Measurements from ENCODE around the gene CACNA1A.
A peak's percentile ranks its signal among the peaks of the same experiment; 100 is the strongest.
"Not testable (repeated sequence)": the region's sequence is repeated elsewhere in the genome, so short reads cannot be mapped to it uniquely, and the experiment has no call there.

CACNA1A gene

DNA sequence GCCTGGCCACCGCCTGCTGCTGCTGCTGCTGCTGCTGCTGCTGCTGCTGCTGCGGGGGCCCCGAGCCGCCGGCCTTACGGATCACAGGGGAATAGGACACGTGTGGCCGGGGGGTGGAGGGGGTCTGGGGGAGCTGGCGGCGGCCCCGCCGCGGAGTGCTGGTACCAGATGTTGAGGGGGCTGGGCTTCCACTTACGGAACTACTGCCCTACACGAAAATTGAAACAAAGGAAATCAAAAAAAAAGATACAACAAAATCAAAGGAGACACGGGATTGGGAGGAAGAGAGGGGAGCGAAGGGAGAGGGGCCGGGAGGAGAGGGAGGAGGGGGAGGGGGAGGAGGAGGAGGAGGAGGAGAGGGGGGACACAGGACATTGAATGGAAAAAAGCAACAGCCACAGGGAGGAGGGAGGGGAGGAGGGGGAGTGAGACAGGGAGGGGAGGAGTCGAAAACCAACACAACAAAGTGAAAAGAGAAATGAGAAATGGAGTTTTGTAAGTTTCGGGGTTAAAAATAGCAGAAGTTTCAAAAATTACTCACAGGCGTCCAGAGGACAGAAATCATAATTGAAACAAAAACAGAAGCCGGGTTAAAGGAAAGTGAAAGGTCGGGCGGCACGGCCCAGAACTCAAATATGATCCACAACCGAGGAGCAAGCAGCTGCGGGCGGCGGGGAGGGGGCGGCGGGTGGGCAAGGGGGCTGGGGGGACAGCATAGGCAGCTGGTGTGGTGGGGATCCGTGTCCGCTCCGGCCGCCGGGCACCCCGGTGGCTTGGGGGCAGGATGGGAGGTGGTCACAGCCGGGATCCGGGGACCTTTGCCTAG, 298.2 kb downstream of the CACNA1A start:
- peak in 2 of 3 donors; percentile 18 to 50 for DNase-seq (ENCODE audit: low read depth in 3 of 3, low spot score in 1 of 3)

GRCh38 chr19:13207237-13207845, 298.9 kb downstream of the CACNA1A start:
- DNase-seq (ENCODE audit: low read depth in 3 of 3, low spot score in 1 of 3), result no peak

DNA sequence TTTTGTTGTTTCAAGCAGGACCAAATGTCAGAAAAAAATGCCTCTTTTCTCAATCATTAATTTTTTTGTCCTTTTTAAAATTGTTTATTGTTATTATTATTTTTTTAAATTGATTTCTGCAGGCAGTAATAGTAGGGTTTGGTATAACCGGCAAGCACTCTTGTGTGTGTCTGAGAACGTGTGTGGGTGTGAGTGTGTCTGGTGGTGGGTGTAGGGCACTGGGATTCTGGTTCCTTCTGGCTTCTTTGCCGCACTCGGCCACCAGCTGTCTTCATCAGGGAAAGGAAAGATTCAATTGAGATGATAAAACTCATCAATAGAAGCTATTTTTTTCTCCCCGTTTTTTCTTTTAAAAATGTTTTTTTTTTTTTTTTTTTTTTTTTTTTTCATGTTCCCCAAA, 299.7 kb downstream of the CACNA1A start:
- no peak for DNase-seq (ENCODE audit: low read depth in 3 of 3, low spot score in 1 of 3)

DNA sequence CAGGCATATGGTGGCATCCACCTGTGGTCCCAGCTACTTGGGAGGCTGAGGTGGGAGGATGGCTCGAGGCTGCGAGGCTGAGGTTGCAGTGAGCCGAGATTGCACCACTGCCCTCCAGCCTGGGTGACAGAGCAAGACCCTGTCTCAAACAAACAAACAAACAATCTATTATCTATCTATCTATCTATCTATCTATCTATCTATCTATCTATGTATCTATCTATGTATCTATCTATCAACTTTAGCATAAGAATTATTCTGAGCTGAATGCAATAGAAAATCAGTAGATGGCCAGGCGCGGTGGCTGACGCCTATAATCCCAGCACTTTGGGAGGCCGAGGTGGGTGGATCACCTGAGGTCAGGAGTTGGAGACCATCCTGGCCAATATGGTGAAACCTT, 304.2 kb downstream of the CACNA1A start:
- not testable (repeated sequence) for DNase-seq (ENCODE audit: low read depth in 3 of 3, low spot score in 1 of 3)

- DNase-seq (ENCODE audit: low read depth in 3 of 3, low spot score in 1 of 3), result no peak
Observed at GRCh38 chr19:13198634-13199033, 307.6 kb downstream of the CACNA1A start.

GRCh38 chr19:13195678-13196077, 310.6 kb downstream of the CACNA1A start:
- peak in 1 of 3 donors; percentile 38 for DNase-seq (ENCODE audit: low read depth in 3 of 3, low spot score in 1 of 3)

DNA sequence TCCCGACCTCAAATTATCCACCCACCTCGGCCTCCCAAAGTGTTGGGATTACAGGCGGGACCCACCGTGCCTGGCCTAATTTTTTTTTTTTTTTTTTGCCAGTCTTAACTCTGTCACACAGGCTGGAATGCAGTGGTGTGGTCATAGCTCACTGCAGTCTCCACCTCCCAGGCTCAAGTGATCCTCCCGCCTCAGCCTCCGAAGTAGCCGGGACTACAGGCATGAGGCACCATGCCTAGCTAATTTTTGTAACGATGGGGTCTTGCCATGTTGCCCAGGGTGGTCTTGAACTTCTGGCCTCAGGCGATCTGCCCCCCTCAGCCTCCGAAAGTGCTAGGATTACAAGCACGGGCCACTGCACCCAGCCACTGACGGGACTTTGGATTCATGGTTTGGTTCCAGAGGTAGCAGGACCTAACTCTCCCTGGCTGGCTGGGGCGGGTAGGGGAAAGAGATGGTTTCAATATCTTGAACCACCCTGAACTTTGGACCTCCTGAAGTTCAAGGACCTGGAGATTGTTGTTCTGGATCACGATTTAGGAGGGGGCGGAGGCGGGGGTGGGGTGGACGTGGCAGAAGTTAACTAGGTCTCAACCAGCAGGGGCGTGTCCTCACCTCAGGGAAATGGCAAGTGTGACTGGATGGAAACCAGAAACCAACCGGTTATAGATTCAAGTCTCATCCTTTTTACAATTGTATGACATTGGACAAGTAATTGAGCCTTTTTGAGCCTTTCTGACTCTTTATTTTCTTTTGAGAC, 315.3 kb downstream of the CACNA1A start:
- DNase-seq (ENCODE audit: low read depth in 3 of 3, low spot score in 1 of 3), result no peak

GRCh38 chr19:13189600-13189999, 316.7 kb downstream of the CACNA1A start:
- DNase-seq (ENCODE audit: low read depth in 3 of 3, low spot score in 1 of 3), result no peak

GRCh38 chr19:13187419-13187818, 318.9 kb downstream of the CACNA1A start:
- DNase-seq (ENCODE audit: low read depth in 3 of 3, low spot score in 1 of 3), result no peak

DNA sequence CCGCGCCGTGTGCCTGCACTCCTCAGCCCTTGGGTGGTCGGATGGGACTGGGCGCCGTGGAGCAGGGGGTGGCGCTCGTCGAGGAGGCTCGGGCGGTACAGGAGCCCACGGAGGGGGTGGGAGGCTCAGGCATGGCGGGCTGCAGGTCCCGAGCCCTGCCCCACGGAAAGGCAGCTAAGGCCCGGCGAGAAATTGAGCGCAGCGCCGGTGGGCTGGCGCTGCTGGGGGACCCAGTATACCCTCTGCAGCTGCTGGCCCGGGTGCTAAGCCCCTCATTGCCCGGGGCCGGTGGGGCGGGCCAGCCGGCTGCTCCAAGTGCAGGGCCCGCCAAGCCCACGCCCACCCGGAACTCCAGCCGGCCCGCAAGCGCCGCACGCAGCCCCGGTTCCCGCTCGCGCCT, 319.6 kb downstream of the CACNA1A start:
- DNase-seq (ENCODE audit: low read depth in 3 of 3, low spot score in 1 of 3), result not testable (repeated sequence)

DNA sequence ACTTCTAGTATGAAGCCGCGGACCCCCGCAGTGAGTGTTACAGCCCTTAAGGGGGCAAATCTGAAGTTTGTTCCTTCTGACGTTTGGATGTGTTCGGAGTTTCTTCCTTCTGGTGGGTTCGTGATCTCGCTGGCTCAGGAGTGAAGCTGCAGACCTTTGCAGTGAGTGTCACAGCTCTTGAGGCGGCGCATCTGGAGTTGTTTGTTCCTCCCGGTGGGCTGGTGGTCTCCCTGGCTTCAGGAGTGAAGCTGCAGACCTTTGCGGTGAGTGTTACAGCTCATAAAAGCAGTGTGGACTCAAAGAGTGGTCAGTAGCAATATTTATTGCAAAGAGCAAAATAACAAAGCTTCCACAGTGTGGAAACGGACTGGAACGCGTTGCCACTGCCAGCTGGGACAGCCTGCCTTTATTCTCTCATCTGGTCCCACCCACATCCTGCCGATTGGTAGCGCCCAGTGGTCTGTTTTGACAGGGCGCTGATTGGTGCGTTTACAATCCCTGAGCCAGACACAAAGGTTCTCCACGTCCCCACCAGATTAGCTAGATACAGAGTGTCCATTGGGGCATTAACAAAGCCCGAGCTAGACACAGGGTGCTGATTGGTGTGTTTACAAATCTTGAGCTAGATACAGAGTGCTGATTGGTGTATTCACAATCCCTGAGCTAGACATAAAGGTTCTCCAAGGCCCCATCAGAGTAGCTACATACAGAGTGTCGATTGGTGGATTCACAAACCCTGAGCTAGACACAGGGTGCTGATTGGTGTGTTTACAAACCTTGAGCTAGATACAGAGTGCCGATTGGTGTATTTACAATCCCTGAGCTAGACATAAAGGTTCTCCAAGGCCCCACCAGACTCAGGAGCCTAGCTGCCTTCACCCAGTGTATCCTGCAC, 320.3 kb downstream of the CACNA1A start:
- DNase-seq (ENCODE audit: low read depth in 3 of 3, low spot score in 1 of 3), result not testable (repeated sequence)

DNA sequence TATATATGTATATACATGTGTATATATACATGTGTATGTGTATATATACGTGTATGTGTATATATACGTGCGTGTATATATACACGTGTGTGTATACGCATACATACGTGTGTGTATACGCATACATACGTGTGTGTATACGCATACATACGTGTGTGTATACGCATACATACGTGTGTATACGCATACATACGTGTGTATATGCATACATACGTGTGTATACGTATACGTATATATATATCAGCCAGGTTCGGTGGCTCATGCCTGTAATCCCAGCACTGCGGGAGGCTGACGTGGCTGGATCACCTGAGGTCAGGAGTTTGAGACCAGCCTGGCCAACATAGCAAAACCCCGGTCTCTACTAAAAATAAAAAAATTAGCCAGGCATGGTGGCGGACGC, 321.4 kb downstream of the CACNA1A start:
- DNase-seq (ENCODE audit: low read depth in 3 of 3, low spot score in 1 of 3), result not testable (repeated sequence)

- no peak for DNase-seq (ENCODE audit: low read depth in 3 of 3, low spot score in 1 of 3)
Observed at GRCh38 chr19:13181747-13182388, 324.4 kb downstream of the CACNA1A start.

GRCh38 chr19:13178291-13178690, 328.0 kb downstream of the CACNA1A start:
- not testable (repeated sequence) for DNase-seq (ENCODE audit: low read depth in 3 of 3, low spot score in 1 of 3)

DNA sequence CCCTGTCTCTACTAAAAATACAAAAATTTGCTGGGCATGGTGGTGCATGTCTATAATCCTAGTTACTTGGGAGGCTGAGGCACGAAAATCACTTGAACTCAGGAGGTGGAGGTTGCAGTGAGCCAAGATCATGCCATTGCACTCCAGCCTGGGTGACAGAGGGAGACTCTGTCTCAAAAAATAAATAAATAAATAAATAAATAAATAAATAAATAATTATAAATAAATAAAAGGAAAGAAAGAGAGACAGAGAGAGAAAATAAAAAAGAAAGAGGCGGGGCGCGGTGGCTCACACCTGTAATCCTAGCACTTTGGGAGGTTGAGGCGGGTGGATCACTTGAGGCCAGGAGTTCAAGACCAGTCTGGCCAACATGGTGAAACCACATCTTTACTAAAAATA, 328.7 kb downstream of the CACNA1A start:
- not testable (repeated sequence) for DNase-seq (ENCODE audit: low read depth in 3 of 3, low spot score in 1 of 3)

DNA sequence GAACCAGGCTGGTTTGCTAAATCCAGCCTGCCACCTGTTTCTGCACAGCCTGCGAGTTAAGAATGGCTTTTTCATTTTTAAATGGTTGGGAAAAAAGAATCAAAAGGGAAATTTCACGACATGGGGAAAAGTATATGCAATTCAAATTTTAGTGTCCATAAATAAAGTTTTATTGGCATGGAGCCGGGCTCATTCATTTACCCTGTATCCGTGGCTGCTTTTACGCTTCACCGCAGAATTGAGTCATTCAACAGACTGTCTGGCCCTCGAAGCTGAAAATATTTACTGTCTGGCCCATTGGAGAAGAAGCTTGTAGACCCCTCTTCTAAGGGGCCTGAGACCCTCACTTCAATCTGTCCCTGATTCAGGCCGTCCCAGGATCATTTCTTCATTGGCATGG, 329.9 kb downstream of the CACNA1A start:
- no peak for DNase-seq (ENCODE audit: low read depth in 3 of 3, low spot score in 1 of 3)

DNA sequence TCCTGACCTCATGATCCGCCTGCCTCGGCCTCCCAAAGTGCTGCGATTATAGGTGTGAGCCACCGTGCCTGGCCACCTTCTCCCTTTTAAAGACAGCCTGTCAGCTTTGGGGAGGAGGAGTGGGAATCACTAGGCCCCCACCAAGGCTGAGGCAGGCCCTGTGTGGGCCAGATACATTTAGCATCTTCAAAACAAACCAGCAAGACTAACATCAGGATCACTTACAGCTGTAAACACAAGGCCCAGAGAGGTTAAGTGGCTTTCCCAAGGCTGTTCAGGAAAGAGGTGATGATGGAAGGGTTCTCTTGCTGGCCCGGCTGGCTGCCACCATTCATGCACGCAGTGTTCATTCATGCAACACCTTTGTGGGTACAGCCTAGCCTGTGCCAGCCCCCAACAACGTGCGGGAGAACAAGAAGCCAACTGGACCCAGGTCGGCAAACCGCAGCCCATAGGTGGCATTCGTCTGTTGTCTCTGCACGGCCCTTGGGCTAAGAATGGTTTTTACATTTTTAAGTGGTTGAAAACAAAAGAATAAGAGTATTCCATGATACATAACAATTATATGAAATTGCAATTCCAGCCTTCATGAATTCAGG, 333.0 kb downstream of the CACNA1A start:
- no peak for DNase-seq (ENCODE audit: low read depth in 3 of 3, low spot score in 1 of 3)

DNA sequence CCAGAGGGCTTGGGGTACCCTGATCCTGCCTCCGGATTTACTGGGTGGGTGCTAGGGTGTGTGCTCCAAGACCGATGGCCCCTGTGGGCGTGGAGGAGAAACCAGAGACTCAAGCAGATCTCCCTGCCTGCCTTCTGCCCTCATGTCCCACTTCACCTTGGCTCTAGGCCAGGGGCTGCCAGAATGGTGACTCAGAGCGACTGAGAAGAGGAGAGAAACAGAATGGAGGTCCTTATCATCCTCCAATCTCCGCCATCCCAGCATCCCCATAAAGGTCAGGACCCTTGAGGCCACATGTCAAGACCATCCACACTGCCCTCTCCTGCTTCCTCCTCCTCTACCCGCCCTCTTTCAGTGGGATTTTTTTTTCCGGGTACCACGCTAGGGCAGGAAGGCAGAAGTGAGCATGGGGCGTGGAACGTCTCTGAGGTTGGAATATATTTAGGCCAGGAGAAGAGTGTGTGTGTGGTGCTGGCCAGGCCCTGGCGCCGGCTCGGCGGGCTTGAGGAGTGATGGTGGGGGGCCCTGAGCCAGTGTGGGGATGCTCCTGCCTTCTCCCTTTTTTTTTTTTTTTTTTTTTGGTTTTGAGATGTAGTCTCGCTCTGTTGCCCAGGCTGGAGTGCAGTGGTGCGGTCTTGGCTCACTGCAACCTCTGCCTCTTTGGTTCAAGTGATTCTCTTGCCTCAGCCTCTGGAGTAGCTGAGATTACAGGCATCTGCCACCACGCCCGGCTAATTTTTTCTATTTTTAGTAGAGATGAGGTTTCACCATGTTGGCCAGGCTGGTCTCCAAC, 333.7 kb downstream of the CACNA1A start:
- peak; percentile 64 for DNase-seq (ENCODE audit: low read depth in 3 of 3, low spot score in 1 of 3)

GRCh38 chr19:13171146-13171545, 335.1 kb downstream of the CACNA1A start:
- DNase-seq (ENCODE audit: low read depth in 3 of 3, low spot score in 1 of 3), result no peak

Measured in stimulated activated CD4-positive, alpha-beta T cell treated with anti-CD3 and anti-CD28 coated beads, TNF-alpha, amount 100 ng/mL, for 1 hour (primary cell).